C4-2B (cell line): ENCODE results near the gene ATCAY.

Experiments used
- CTCF ChIP-seq: fragments of 450-650 bp; conservative IDR thresholded peaks from 2 replicates; pipeline ENCODE4 v1.5.1; 2017; ENCODE audit warnings: mild to moderate bottlenecking
- ZFX ChIP-seq: fragments of 450-650 bp; IDR thresholded peaks from 2 replicates; pipeline ENCODE4 v1.6.1; 2017

- no peak for TF ChIP-seq ZFX
- TF ChIP-seq CTCF = no peak
These were observed 17.9 kb downstream of the ATCAY start for GRCh38 chr19:3898426-3898825.
